ENCODE measurements around the gene KRTAP1-3. TPM values are rescaled to one million over a fixed set of nuclear protein-coding genes. Genes with fewer than 3 reads are reported as not detected.
"Not testable (repeated sequence)": the region's sequence is repeated elsewhere in the genome, so short reads cannot be mapped to it uniquely, and the experiment has no call there.

The KRTAP1-3 gene
- total and polyA plus RNA-seq, 5 donors from 2014 or later, result not detected

GRCh38 chr17:41052566-41052965 lies 17.9 kb upstream of the KRTAP1-3 start:
- Histone ChIP-seq H3K9me3 (ENCODE audit: control insufficient read depth in 2 of 2, low read length in 2 of 2) (peaks cover 0 to 2% of the 10 kb centered on the region in 2 experiments), H3K27me3 (ENCODE audit: control insufficient read depth, insufficient read depth, low read length) (peaks cover 8% of the 10 kb centered on the region), H3K4me1 (ENCODE audit: control insufficient read depth, insufficient read depth, low read length, poor library complexity, severe bottlenecking) (no peaks in the 10 kb centered on the region), H3K27ac (ENCODE audit: insufficient read depth, low read length, poor library complexity, severe bottlenecking) (no peak overlapping the region), H3K36me3 (ENCODE audit: control insufficient read depth, insufficient read depth, low read length) (no peaks in the 10 kb centered on the region), H3K4me3 (ENCODE audit: low read depth, low read length) (no peak overlapping the region)
- no peak for ATAC-seq (ENCODE audit: low read depth in 2 of 2)
- Mint-ChIP-seq H3K9me3 (peaks cover 0 to 5% (median under 1%) of the 10 kb centered on the region in 7 donors), H3K27me3 (peaks cover 27% of the 10 kb centered on the region), H3K4me3 (no peak overlapping the region), H3K27ac (no peak overlapping the region), H3K36me3 (no peaks in the 10 kb centered on the region), H3K4me1 (no peaks in the 10 kb centered on the region)
- no peak for DNase-seq

GRCh38 chr17:41049110-41049509 lies 14.4 kb upstream of the KRTAP1-3 start:
- H3K4me1 Mint-ChIP-seq, result no peaks in the 10 kb centered on the region
- no peak overlapping the region for H3K27ac Mint-ChIP-seq
- no peak for DNase-seq
- peaks cover 0 to 2% (median 0%) of the 10 kb centered on the region in 7 donors for H3K9me3 Mint-ChIP-seq
- H3K27ac ChIP-seq (ENCODE audit: insufficient read depth, low read length, poor library complexity, severe bottlenecking), result no peak overlapping the region
- H3K9me3 ChIP-seq (ENCODE audit: control insufficient read depth in 2 of 2, low read length in 2 of 2), result no peaks in the 10 kb centered on the region
- H3K36me3 ChIP-seq (ENCODE audit: control insufficient read depth, insufficient read depth, low read length), result no peaks in the 10 kb centered on the region
- H3K27me3 Mint-ChIP-seq, result peaks cover 32% of the 10 kb centered on the region
- H3K4me3 ChIP-seq (ENCODE audit: low read depth, low read length), result no peak overlapping the region
- peaks cover 6% of the 10 kb centered on the region for H3K27me3 ChIP-seq (ENCODE audit: control insufficient read depth, insufficient read depth, low read length)
- no peaks in the 10 kb centered on the region for H3K4me1 ChIP-seq (ENCODE audit: control insufficient read depth, insufficient read depth, low read length, poor library complexity, severe bottlenecking)
- no peaks in the 10 kb centered on the region for H3K36me3 Mint-ChIP-seq
- H3K4me3 Mint-ChIP-seq, result no peak overlapping the region
- ATAC-seq (ENCODE audit: low read depth in 2 of 2), result no peak

GRCh38 chr17:41048441-41048840 lies 13.8 kb upstream of the KRTAP1-3 start:
- peaks cover 37% of the 10 kb centered on the region for H3K27me3 Mint-ChIP-seq
- H3K36me3 ChIP-seq (ENCODE audit: control insufficient read depth, insufficient read depth, low read length), result no peaks in the 10 kb centered on the region
- H3K9me3 ChIP-seq (ENCODE audit: control insufficient read depth in 2 of 2, low read length in 2 of 2), result peaks cover 0 to 5% of the 10 kb centered on the region in 2 experiments
- peaks cover 0 to 4% (median 3%) of the 10 kb centered on the region in 7 donors for H3K9me3 Mint-ChIP-seq
- no peaks in the 10 kb centered on the region for H3K4me1 Mint-ChIP-seq
- H3K4me3 ChIP-seq (ENCODE audit: low read depth, low read length), result no peak overlapping the region
- no peak for ATAC-seq (ENCODE audit: low read depth in 2 of 2)
- H3K36me3 Mint-ChIP-seq, result no peaks in the 10 kb centered on the region
- H3K4me3 Mint-ChIP-seq, result no peak overlapping the region
- no peak overlapping the region for H3K27ac ChIP-seq (ENCODE audit: insufficient read depth, low read length, poor library complexity, severe bottlenecking)
- no peak overlapping the region for H3K27ac Mint-ChIP-seq
- H3K27me3 ChIP-seq (ENCODE audit: control insufficient read depth, insufficient read depth, low read length), result peaks cover 9% of the 10 kb centered on the region
- no peak for DNase-seq
- H3K4me1 ChIP-seq (ENCODE audit: control insufficient read depth, insufficient read depth, low read length, poor library complexity, severe bottlenecking), result no peaks in the 10 kb centered on the region

- not testable (repeated sequence) for H3K4me3 Mint-ChIP-seq, H3K27ac Mint-ChIP-seq
Observed at GRCh38 chr17:41046735-41047465, 12.2 kb upstream of the KRTAP1-3 start, which contains the start of gene KRTAP2-1. Gene KRTAP2-1, minus strand, starts transcription at chr17:41047316. Its CDS starts 49 bp downstream, at chr17:41047267.

GRCh38 chr17:41042953-41043352 lies 8.3 kb upstream of the KRTAP1-3 start:
- no peak overlapping the region for H3K27ac Mint-ChIP-seq
- no peak for DNase-seq
- peaks cover 43% of the 10 kb centered on the region for H3K27me3 Mint-ChIP-seq
- Histone ChIP-seq H3K4me1 (ENCODE audit: control insufficient read depth, insufficient read depth, low read length, poor library complexity, severe bottlenecking) (no peaks in the 10 kb centered on the region), H3K36me3 (ENCODE audit: control insufficient read depth, insufficient read depth, low read length) (no peaks in the 10 kb centered on the region), H3K27ac (ENCODE audit: insufficient read depth, low read length, poor library complexity, severe bottlenecking) (no peak overlapping the region), H3K9me3 (ENCODE audit: control insufficient read depth in 2 of 2, low read length in 2 of 2) (peaks cover 5 to 9% of the 10 kb centered on the region in 2 experiments), H3K27me3 (ENCODE audit: control insufficient read depth, insufficient read depth, low read length) (peaks cover 10% of the 10 kb centered on the region), H3K4me3 (ENCODE audit: low read depth, low read length) (no peak overlapping the region)
- H3K4me3 Mint-ChIP-seq, result no peak overlapping the region
- no peaks in the 10 kb centered on the region for H3K4me1 Mint-ChIP-seq
- ATAC-seq (ENCODE audit: low read depth in 2 of 2), result no peak
- no peaks in the 10 kb centered on the region for H3K36me3 Mint-ChIP-seq
- H3K9me3 Mint-ChIP-seq, result peaks cover 0 to 6% (median 4%) of the 10 kb centered on the region in 7 donors

More at GRCh38 chr17:41046735-41047465, 12.2 kb upstream of the KRTAP1-3 start, which contains the start of gene KRTAP2-1:
- H3K36me3 ChIP-seq (ENCODE audit: control insufficient read depth, insufficient read depth, low read length); H3K27ac ChIP-seq (ENCODE audit: insufficient read depth, low read length, poor library complexity, severe bottlenecking); H3K36me3 Mint-ChIP-seq; H3K4me1 Mint-ChIP-seq; DNase-seq; ATAC-seq (ENCODE audit: low read depth in 2 of 2); H3K9me3 ChIP-seq (ENCODE audit: control insufficient read depth in 2 of 2, low read length in 2 of 2); H3K4me1 ChIP-seq (ENCODE audit: control insufficient read depth, insufficient read depth, low read length, poor library complexity, severe bottlenecking); H3K4me3 ChIP-seq (ENCODE audit: low read depth, low read length); H3K9me3 Mint-ChIP-seq: not testable (repeated sequence)
- peaks cover 11% of the 10 kb centered on the region for H3K27me3 ChIP-seq (ENCODE audit: control insufficient read depth, insufficient read depth, low read length)
- peaks cover 45% of the 10 kb centered on the region for H3K27me3 Mint-ChIP-seq

- not testable (repeated sequence) for DNase-seq; H3K4me3 ChIP-seq (ENCODE audit: low read depth, low read length); H3K36me3 Mint-ChIP-seq; H3K27ac Mint-ChIP-seq; H3K4me3 Mint-ChIP-seq; H3K9me3 Mint-ChIP-seq; H3K36me3 ChIP-seq (ENCODE audit: control insufficient read depth, insufficient read depth, low read length); H3K9me3 ChIP-seq (ENCODE audit: control insufficient read depth in 2 of 2, low read length in 2 of 2); H3K27ac ChIP-seq (ENCODE audit: insufficient read depth, low read length, poor library complexity, severe bottlenecking); ATAC-seq (ENCODE audit: low read depth in 2 of 2); H3K4me1 Mint-ChIP-seq; H3K4me1 ChIP-seq (ENCODE audit: control insufficient read depth, insufficient read depth, low read length, poor library complexity, severe bottlenecking)
- peaks cover 41% of the 10 kb centered on the region for H3K27me3 Mint-ChIP-seq
- H3K27me3 ChIP-seq (ENCODE audit: control insufficient read depth, insufficient read depth, low read length), result peaks cover 12% of the 10 kb centered on the region
Observed at GRCh38 chr17:41040783-41041571, 6.3 kb upstream of the KRTAP1-3 start, which contains the start of gene KRTAP1-1. Gene KRTAP1-1, minus strand, starts transcription at chr17:41041450. Its CDS starts 53 bp downstream, at chr17:41041397.

GRCh38 chr17:41037853-41038350 lies 3.2 kb upstream of the KRTAP1-3 start:
- H3K36me3 Mint-ChIP-seq, result no peaks in the 10 kb centered on the region
- Histone ChIP-seq H3K27me3 (ENCODE audit: control insufficient read depth, insufficient read depth, low read length) (peaks cover 7% of the 10 kb centered on the region), H3K4me3 (ENCODE audit: low read depth, low read length) (no peak overlapping the region), H3K9me3 (ENCODE audit: control insufficient read depth in 2 of 2, low read length in 2 of 2) (peaks cover 0 to 2% of the 10 kb centered on the region in 2 experiments), H3K27ac (ENCODE audit: insufficient read depth, low read length, poor library complexity, severe bottlenecking) (no peak overlapping the region), H3K4me1 (ENCODE audit: control insufficient read depth, insufficient read depth, low read length, poor library complexity, severe bottlenecking) (no peaks in the 10 kb centered on the region), H3K36me3 (ENCODE audit: control insufficient read depth, insufficient read depth, low read length) (no peaks in the 10 kb centered on the region)
- H3K27ac Mint-ChIP-seq, result no peak overlapping the region
- DNase-seq (no peak), ATAC-seq (ENCODE audit: low read depth in 2 of 2) (no peak)
- peaks cover 0 to 1% (median 0%) of the 10 kb centered on the region in 7 donors for H3K9me3 Mint-ChIP-seq
- H3K4me3 Mint-ChIP-seq, result no peak overlapping the region
- no peaks in the 10 kb centered on the region for H3K4me1 Mint-ChIP-seq
- peaks cover 29% of the 10 kb centered on the region for H3K27me3 Mint-ChIP-seq
